ENCODE results near the gene ZNF737.
"Not testable (repeated sequence)": the region's sequence is repeated elsewhere in the genome, so short reads cannot be mapped to it uniquely, and the experiment has no call there.

The ZNF737 gene

DNA sequence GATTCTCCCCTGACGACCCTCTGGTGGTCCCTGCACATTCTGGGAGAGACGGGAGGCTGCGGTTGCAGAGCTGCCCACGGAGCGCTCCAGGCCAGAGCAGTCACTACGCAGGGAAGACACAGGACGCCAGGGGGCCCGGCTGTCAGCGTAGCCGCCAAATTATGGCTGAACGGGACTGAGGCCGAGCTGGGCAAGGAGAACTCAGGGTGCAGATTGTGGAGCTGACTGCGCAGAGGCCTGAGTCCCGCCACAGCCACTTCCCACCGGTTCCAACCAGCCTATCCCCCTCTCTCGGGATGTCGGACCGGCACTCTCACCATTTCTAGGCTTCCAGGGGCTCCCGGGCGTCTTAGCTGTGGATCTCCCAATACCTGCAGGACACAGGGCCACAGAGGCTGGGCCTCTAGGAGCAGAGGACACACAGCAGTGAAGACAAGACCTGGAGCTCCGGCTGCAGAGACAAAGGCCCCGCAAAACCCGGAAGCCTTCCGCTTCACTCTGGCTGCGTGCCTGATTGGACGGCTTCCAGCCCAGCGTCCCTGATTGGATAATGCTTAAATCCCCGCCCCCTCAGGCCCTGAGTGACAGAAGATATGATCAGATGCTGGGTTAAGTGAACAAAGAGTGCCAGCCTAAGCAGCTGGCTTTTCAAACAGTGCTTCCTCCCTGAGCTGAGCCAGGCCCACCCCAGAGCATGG is at the start of gene ZNF737:
Gene ZNF737, minus strand, starts transcription at position 461 of the 698 bp plus-strand sequence. Its CDS starts 141 bp downstream, at position 320.
- peak; percentile 94 for DNase-seq

DNA sequence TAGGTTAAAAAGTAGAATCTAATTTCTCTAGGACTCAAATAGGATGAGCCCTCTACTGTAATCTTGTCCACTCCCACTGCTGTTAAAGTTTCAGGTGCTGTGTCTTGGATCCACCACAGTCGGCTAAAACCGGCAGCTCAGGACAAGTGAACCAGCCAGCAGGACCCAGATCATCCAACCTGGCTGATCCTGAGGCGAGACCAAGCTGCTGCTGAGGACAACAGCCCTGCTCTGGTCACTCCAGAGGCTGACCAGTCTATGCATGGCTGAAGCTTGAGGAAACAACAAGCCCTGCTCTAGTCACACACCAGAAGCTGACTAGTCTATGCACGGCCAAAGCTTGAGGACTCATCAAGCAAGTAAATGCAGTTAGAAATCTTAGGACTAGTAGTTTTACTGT is 49.4 kb upstream of the ZNF737 start:
- DNase-seq: not testable (repeated sequence)

GRCh38 chr19:20612711-20613316 is 47.2 kb upstream of the ZNF737 start:
- no peak for DNase-seq

GRCh38 chr19:20611866-20612265 is 46.3 kb upstream of the ZNF737 start:
- DNase-seq: no peak

- DNase-seq: no peak
These were observed 42.4 kb upstream of the ZNF737 start for GRCh38 chr19:20607943-20608342.

DNA sequence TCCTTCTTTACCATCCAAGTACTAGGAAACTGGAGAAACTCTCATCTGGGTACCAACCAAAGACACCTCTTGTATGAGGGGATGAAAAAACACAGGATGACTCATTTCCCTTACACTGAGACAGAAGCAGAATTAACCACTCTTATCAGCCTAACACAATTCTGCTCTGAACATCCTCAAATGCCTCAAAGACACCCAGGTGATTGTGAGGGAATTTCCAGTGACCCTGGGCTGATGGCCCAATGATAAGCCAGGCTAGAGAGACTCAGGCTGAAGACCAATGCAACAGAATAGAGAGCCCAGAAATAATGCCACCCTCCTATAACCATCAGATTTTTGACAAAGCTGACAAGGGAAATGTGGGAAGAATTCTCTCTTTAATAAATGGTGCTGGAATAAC is 7.0 kb downstream of the ZNF737 start:
- DNase-seq: no peak

DNA sequence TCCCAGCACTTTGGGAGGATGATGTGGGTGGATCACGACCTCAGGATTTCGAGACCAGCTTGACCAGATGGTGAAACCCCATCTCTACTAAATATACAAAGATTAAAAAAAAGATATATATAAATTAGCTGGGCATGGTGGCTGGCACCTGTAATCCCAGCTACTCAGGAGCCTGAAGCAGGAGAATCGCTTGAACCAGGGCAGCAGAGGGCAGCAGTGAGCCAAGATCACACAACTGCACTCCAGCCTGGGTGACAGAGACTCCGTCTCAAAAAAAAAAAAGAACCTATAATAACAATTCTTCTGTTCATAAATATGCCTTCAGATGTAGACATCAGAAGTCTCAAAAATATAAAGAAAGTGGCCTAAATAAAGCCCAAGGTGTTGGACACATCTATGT is 7.6 kb downstream of the ZNF737 start:
- peak; percentile 10 for DNase-seq

GRCh38 chr19:20544667-20545333 is 20.8 kb downstream of the ZNF737 start:
- not testable (repeated sequence) for DNase-seq

- DNase-seq: not testable (repeated sequence)
These were observed 35.3 kb downstream of the ZNF737 start for GRCh38 chr19:20530303-20530702.

GRCh38 chr19:20513189-20513904 is 52.2 kb downstream of the ZNF737 start:
- DNase-seq: no peak

DNA sequence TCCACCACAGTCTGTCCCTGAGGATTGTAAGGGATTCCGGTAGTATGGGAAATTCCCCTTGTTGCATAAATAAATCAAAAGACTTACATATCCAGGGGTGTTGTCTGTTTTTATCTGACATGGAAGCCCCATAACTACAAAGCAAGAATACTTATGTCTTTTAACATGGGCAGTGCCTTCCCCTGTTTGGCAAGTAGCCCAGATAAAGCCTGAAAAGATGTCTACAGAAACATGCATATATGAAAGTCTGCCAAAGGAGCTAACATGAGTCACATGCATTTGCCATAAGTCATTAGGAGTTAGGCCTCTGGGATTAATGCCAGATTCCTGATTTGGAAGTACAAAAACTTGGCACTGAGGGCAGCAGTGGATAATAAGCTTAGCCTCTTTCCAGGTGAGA is 62.1 kb downstream of the ZNF737 start:
- DNase-seq: no peak

Data from stimulated activated CD4-positive, alpha-beta T cell treated with anti-CD3 and anti-CD28 coated beads, Interleukin-1b, Interleukin-23, amount 100 ng/mL, for 48 hours (primary cell).